K562 (cell line): ENCODE measurements around the gene BCCIP. TPM values are rescaled to one million over a fixed set of nuclear protein-coding genes. Genes with fewer than 3 reads are reported as not detected.

Experiments
- ATAC-seq: fragments of 200-7000 bp; cut with Tn5 transposase; 3 replicates; pipeline ENCODE4 v1.9.1; 2020; ENCODE audit warnings: moderate library complexity
- BruUV-seq: library from RNA; stranded (reverse); fragments of 400-500 nt; replicated peaks from 2 replicates; lab custom pipeline; 2021; lab: Mats Ljungman, UMichigan
- CTCF ChIA-PET: fragments of 300-600 bp; formaldehyde crosslinking; extraction: SDS; loops from one replicate; lab custom pipeline; 2021; ENCODE audit warnings: low intra/inter-chr PET ratio; lab: Yijun Ruan, JAX
- POLR2A ChIA-PET: fragments of 300-600, 350-650 bp; sonication (Branson Sonifier 250); formaldehyde crosslinking; extraction: SDS; loops from one replicate; lab custom pipeline; 2021; ENCODE audit warnings: antibody characterized with exemption, inconsistent platforms; lab: Yijun Ruan, JAX
- DNase-seq, 4 experiments: peaks; one replicate each; pipeline versions ENCODE4 v3.0.0 to v3.0.0-alpha.2; 2011 to 2018; ENCODE audit warnings: low spot score in 3 of 4, mixed read lengths in 3 of 4; ENCODE audit errors: extremely low read depth in 1 of 4
- FAIRE-seq: peaks from 2 replicates; lab custom pipeline; 2011; peaks lifted over from hg19 to GRCh38; lab: Jason Lieb, UNC
- H2AFZ ChIP-seq: 2 replicates; pipeline ENCODE4 v1.6.0; 2011; ENCODE audit warnings: low read depth, low read length, control low read depth, inconsistent platforms
- H3K27ac ChIP-seq: fragments of 200-600 bp; 3 replicates; pipeline ENCODE4 v1.8.0; 2011; ENCODE audit warnings: low read depth, mild to moderate bottlenecking, control low read depth, inconsistent platforms, low read length, moderate library complexity, mixed read lengths; ENCODE audit errors: extremely low read depth
- H3K27me3 ChIP-seq, 2 experiments: fragments of 300-600 bp in 1 of 2; 2 replicates in 1 of 2; 3 replicates in 1 of 2; pipeline versions ENCODE4 v1.6.0 to v1.8.0; 2011; ENCODE audit warnings: inconsistent platforms in 2 of 2, low read length in 2 of 2, mild to moderate bottlenecking in 1 of 2, mixed read lengths in 1 of 2, moderate library complexity in 1 of 2; ENCODE audit not compliant: control insufficient read depth in 2 of 2, insufficient read depth in 2 of 2
- H3K36me3 ChIP-seq: fragments of 300-600 bp; 3 replicates; pipeline ENCODE4 v1.8.0; 2011; ENCODE audit warnings: mild to moderate bottlenecking, low read length, inconsistent platforms; ENCODE audit not compliant: control insufficient read depth, insufficient read depth
- H3K4me1 ChIP-seq, 2 experiments: fragments of 200-600 bp in 1 of 2; replicated peaks in 1 of 2; 2 replicates in 1 of 2; 3 replicates in 1 of 2; pipeline versions ENCODE4 v1.5.1 to v1.8.0; 2011; ENCODE audit warnings: inconsistent platforms in 2 of 2, low read length in 2 of 2, mild to moderate bottlenecking in 1 of 2, mixed read lengths in 1 of 2, moderate library complexity in 1 of 2; ENCODE audit not compliant: control insufficient read depth in 2 of 2, insufficient read depth in 2 of 2
- H3K4me2 ChIP-seq: 2 replicates; pipeline ENCODE4 v1.6.1; 2011; ENCODE audit warnings: low read length, control low read depth, inconsistent platforms, mixed read lengths; ENCODE audit not compliant: insufficient read depth
- H3K4me3 ChIP-seq: fragments of 200-600 bp; sonication (generic), shearing (Covaris generic); 2 replicates; pipeline ENCODE4 v1.5.1; 2016; ENCODE audit warnings: control low read depth, inconsistent platforms
- H3K79me2 ChIP-seq: fragments of 200-600 bp; 3 replicates; pipeline ENCODE4 v1.8.0; 2011; ENCODE audit warnings: low read length, inconsistent platforms; ENCODE audit not compliant: control insufficient read depth, insufficient read depth
- H3K9ac ChIP-seq, 2 experiments: 2 replicates each; pipeline versions ENCODE4 v1.6.0 to v1.6.1; 2011; ENCODE audit warnings: low read depth in 2 of 2, low read length in 2 of 2, control low read depth in 1 of 2, inconsistent platforms in 1 of 2, mild to moderate bottlenecking in 1 of 2, mixed read lengths in 1 of 2; ENCODE audit not compliant: insufficient read depth in 1 of 2
- H3K9me1 ChIP-seq: one replicate; pipeline ENCODE4 v1.6.0; 2011; ENCODE audit warnings: inconsistent platforms, mild to moderate bottlenecking, low read length, moderate library complexity; ENCODE audit not compliant: control insufficient read depth, insufficient read depth
- H3K9me3 ChIP-seq: replicated peaks from 2 replicates; pipeline ENCODE4 v1.5.1; 2011; ENCODE audit warnings: low read depth, low read length, inconsistent platforms; ENCODE audit not compliant: control insufficient read depth, insufficient read depth
- H4K20me1 ChIP-seq: replicated peaks from 2 replicates; pipeline ENCODE4 v1.6.1; 2011; ENCODE audit warnings: low read length, inconsistent platforms, mixed read lengths; ENCODE audit not compliant: control insufficient read depth, insufficient read depth
- CBX8 ChIP-seq: fragments of 200-600 bp; sonication (generic); IDR thresholded peaks from 2 replicates; pipeline ENCODE4 v1.6.1; 2012; ENCODE audit warnings: borderline replicate concordance, mixed run types, low read depth, mild to moderate bottlenecking, moderate library complexity, mixed read lengths, low read length, control low read depth, inconsistent platforms; ENCODE audit not compliant: poor library complexity, severe bottlenecking; ENCODE audit errors: extremely low read depth
- FUS ChIP-seq: fragments of 200-400 bp; formaldehyde crosslinking; optimal IDR thresholded peaks from 2 replicates; pipeline ENCODE3; 2017; ENCODE audit warnings: low read depth, low read length
- GABPB2 ChIP-seq: fragments of 250-450 bp; sonication (Bioruptor Pico); conservative IDR thresholded peaks from 2 replicates; pipeline ENCODE4 v1.5.1; 2021; ENCODE audit warnings: mild to moderate bottlenecking
- LARP7 ChIP-seq: fragments of 450-650 bp; IDR thresholded peaks from 2 replicates; pipeline ENCODE4 v1.6.1; 2016
- MED1 ChIP-seq: sonication (generic); formaldehyde crosslinking; IDR thresholded peaks from 2 replicates; pipeline ENCODE4 v1.8.1; 2023; ENCODE audit warnings: missing genetic modification reagents, borderline replicate concordance
- MTF1 ChIP-seq: fragments of 250-450 bp; sonication (Bioruptor Pico); IDR thresholded peaks from 2 replicates; pipeline ENCODE4 v1.9.0; 2021; ENCODE audit warnings: moderate library complexity, mild to moderate bottlenecking, inconsistent platforms, borderline replicate concordance
- PURB ChIP-seq: sonication (generic); formaldehyde crosslinking; IDR thresholded peaks from 2 replicates; pipeline ENCODE4 v1.9.0; 2021; ENCODE audit warnings: low read depth, mild to moderate bottlenecking, missing genetic modification reagents
- RB1 ChIP-seq: fragments of 450-650 bp; IDR thresholded peaks from 2 replicates; pipeline ENCODE4 v1.6.1; 2017; ENCODE audit warnings: low read depth, mild to moderate bottlenecking
- RNF2 ChIP-seq: sonication (generic); IDR thresholded peaks from 2 replicates; pipeline ENCODE4 v1.6.1; 2016
- SREBF2 ChIP-seq: sonication (generic); formaldehyde crosslinking; IDR thresholded peaks from 2 replicates; pipeline ENCODE4 v1.4.0; 2020; ENCODE audit warnings: mild to moderate bottlenecking, missing genetic modification reagents
- ZNF24 ChIP-seq: fragments of 450-650 bp; IDR thresholded peaks from 2 replicates; pipeline ENCODE4 v1.6.1; 2016
- ZNF707 ChIP-seq: fragments of 250-450 bp; sonication (Bioruptor Pico); conservative IDR thresholded peaks from 2 replicates; pipeline ENCODE4 v1.8.0; 2022; ENCODE audit warnings: inconsistent platforms, mild to moderate bottlenecking, moderate library complexity
- WGBS: fragments of 100-300 bp; shearing (Covaris generic); methylation state at CpG from one replicate; pipeline ENCODE4 v1.1.6; 2016; ENCODE audit warnings: low coverage, mixed read lengths; ENCODE audit not compliant: insufficient coverage; ENCODE audit errors: missing lambda C conversion rate; 5-methylcytosine and 5-hydroxymethylcytosine counted together
- in situ Hi-C: fragments of 300-500 bp; cut with MboI; formaldehyde crosslinking; loops from 4 replicates; pipeline ENCODE4 v1.15.0; 2018; ENCODE audit warnings: inconsistent platforms, mixed read lengths
- intact Hi-C: fragments of 100-400 bp; cut with micrococcal nuclease; formaldehyde crosslinking; loops from 2 replicates; pipeline ENCODE4 v1.14.2; 2022
- polyA plus RNA-seq, 8 experiments: library from polyadenylated mRNA; depleted of rRNA in 4 of 8; stranded (reverse) in 5 of 8; unstranded in 3 of 8; fragments of >200 nt; fragmentation: Nextera tagmentation in 2 of 8; fragmentation: Illumina TruSeq in 1 of 8; extraction: Ambion mirVana in 2 of 8; extraction: Trizol in 1 of 8; gene quantifications; 2 replicates each; pipeline versions ENCODE4 v1.2.1 to v1.2.3, GENCODE V29; 2011 to 2014; ENCODE audit warnings: inconsistent platforms in 1 of 8, missing spikeins in 1 of 8
- total RNA-seq, 7 experiments: library from RNA; depleted of rRNA in 6 of 7; stranded (reverse); fragments of >200 nt in 6 of 7; fragmentation: Illumina TruSeq in 2 of 7; extraction: Trizol in 2 of 7; gene quantifications; 2 replicates each; pipeline versions ENCODE4 v1.2.1 to v1.2.3, GENCODE V29; 2011 to 2021; ENCODE audit warnings: low replicate concordance in 1 of 7
- TF ChIP-seq, protein P1 (sequence below), 2 experiments: fragments of 450-650 bp; IDR thresholded peaks; 2 replicates each; pipeline ENCODE4 v1.6.1; 2018; ENCODE audit warnings: mild to moderate bottlenecking in 2 of 2, low read depth in 1 of 2; ENCODE audit not compliant: partially characterized antibody in 2 of 2

Gene BCCIP
- total and polyA plus RNA-seq, 9 of the 15 experiments (the other 6 are each of a cell fraction or from before 2014, with no cell fraction given), result 95.1 to 204 (median 163) TPM

DNA sequence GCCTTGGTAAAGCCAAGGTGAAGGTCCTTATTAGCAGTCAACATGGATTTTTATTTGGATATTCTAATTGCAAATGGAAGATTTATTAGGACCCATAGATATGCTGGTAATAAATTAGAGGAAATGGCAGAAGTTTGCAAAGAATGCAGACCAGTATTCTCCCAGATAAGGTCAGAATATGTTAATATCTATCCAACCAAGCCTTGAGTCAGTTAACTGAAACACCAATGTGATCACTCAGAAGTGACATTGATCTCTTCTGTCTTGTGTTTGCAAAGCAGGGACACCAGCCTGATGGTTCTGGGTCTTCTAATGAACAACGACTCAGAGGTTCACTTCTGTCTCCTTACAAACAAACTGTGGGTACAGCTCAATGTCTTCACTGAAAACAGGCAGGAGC lies 21.8 kb upstream of the BCCIP start:
- CTCF ChIA-PET, result no interaction called here
- peaks cover 23% of the 10 kb centered on the region; the same call in 2 of the 3 replicates for H3K36me3 ChIP-seq
- no peak for DNase-seq
- ATAC-seq, result no peak
- no peaks in the 10 kb centered on the region for H3K9me3 ChIP-seq
- TF ChIP-seq ZNF707 (CRISPR knock-in tag), result no peak
- no peak for TF ChIP-seq SREBF2 (CRISPR knock-in tag)
- TF ChIP-seq RB1, result no peak
- TF ChIP-seq MED1 (CRISPR knock-in tag), result no peak
- no TSS peak for BruUV-seq
- FAIRE-seq, result no peak
- intact Hi-C loops (no loop called here), in situ Hi-C loops (no loop called here)
- H3K27ac ChIP-seq, result no peak overlapping the region
- no peaks in the 10 kb centered on the region for H3K79me2 ChIP-seq
- WGBS, result 82% methylated on average over 1 of the region's 1 CpG
- no peaks in the 10 kb centered on the region for H3K27me3 ChIP-seq
- H3K9me1 ChIP-seq, result no peaks in the 10 kb centered on the region
- H3K4me1 ChIP-seq, result peaks cover 0 to 4% of the 10 kb centered on the region in 2 experiments; a peak in 2 of 5 replicates
- H3K9ac ChIP-seq, result no peak overlapping the region
- H3K4me2 ChIP-seq, result no peak overlapping the region
- no peak overlapping the region for H3K4me3 ChIP-seq
- H2AFZ ChIP-seq, result no peak overlapping the region
- H4K20me1 ChIP-seq, result no peaks in the 10 kb centered on the region; the same call in 1 of the 2 replicates
- POLR2A ChIA-PET, result interaction anchor here (0.5 to 2.5 kb wide), 3 partner anchors 13 to 507 kb away, joined by 3 to 9 read pairs (median 3); no protein-coding TSS in a partner anchor

DNA sequence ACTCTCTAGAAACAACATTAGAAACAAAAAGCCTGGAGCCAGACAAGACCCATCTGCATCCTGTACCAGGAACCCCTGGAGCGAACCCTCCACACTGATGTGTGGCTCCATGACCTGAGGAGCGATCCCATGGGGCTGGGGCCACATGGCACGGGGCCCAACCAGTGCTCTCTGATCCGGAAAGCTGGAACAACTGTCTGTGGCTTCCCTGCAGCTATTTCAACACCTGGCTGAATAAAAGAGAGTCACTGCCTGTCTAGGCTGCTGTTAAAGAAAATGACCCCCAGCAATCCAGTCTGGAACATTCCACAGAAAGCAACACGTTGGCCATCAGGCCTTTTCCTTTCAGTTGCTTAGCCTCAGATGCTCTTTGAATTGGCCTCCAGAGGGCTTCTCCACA lies 21.2 kb upstream of the BCCIP start:
- POLR2A ChIA-PET, result interaction anchor here (0.5 to 1.4 kb wide), 2 partner anchors 13 to 506 kb away, joined by 3 read pairs; no protein-coding TSS in a partner anchor
- Histone ChIP-seq H3K9me1 (no peaks in the 10 kb centered on the region), H3K27ac (no peak overlapping the region), H3K79me2 (no peaks in the 10 kb centered on the region), H4K20me1 (no peaks in the 10 kb centered on the region; the same call in 1 of the 2 replicates), H3K4me1 (peaks cover 0 to 4% of the 10 kb centered on the region in 2 experiments; a peak in 2 of 5 replicates), H3K27me3 (no peaks in the 10 kb centered on the region), H3K4me2 (no peak overlapping the region), H2AFZ (no peak overlapping the region), H3K36me3 (peaks cover 21% of the 10 kb centered on the region; the same call in 2 of the 3 replicates), H3K9ac (no peak overlapping the region), H3K9me3 (no peaks in the 10 kb centered on the region), H3K4me3 (no peak overlapping the region)
- in situ Hi-C loops (no loop called here), intact Hi-C loops (no loop called here)
- DNase-seq, result no peak
- ATAC-seq, result no peak
- no peak for FAIRE-seq
- no TSS peak for BruUV-seq
- 66% methylated on average over 4 of the region's 5 CpGs for WGBS
- CTCF ChIA-PET, result no interaction called here
- TF ChIP-seq RNF2 (no peak), PURB (no peak), FUS (no peak), CBX8 (no peak), MTF1 (CRISPR knock-in tag) (no peak), ZNF24 (no peak), LARP7 (no peak), GABPB2 (CRISPR knock-in tag) (no peak)
- TF ChIP-seq, protein P1, sequence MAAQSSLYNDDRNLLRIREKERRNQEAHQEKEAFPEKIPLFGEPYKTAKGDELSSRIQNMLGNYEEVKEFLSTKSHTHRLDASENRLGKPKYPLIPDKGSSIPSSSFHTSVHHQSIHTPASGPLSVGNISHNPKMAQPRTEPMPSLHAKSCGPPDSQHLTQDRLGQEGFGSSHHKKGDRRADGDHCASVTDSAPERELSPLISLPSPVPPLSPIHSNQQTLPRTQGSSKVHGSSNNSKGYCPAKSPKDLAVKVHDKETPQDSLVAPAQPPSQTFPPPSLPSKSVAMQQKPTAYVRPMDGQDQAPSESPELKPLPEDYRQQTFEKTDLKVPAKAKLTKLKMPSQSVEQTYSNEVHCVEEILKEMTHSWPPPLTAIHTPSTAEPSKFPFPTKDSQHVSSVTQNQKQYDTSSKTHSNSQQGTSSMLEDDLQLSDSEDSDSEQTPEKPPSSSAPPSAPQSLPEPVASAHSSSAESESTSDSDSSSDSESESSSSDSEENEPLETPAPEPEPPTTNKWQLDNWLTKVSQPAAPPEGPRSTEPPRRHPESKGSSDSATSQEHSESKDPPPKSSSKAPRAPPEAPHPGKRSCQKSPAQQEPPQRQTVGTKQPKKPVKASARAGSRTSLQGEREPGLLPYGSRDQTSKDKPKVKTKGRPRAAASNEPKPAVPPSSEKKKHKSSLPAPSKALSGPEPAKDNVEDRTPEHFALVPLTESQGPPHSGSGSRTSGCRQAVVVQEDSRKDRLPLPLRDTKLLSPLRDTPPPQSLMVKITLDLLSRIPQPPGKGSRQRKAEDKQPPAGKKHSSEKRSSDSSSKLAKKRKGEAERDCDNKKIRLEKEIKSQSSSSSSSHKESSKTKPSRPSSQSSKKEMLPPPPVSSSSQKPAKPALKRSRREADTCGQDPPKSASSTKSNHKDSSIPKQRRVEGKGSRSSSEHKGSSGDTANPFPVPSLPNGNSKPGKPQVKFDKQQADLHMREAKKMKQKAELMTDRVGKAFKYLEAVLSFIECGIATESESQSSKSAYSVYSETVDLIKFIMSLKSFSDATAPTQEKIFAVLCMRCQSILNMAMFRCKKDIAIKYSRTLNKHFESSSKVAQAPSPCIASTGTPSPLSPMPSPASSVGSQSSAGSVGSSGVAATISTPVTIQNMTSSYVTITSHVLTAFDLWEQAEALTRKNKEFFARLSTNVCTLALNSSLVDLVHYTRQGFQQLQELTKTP (IDR thresholded peaks at IDR 0.05; ENCODE audit: low read depth in 1 of 2, partially characterized antibody in 2 of 2), result no peak
